Neural progenitor cell (in vitro differentiated cells): ENCODE data around the gene MYO7B. TPM values are rescaled to one million over a fixed set of nuclear protein-coding genes. Genes with fewer than 3 reads are reported as not detected.
A peak's percentile ranks its signal among the peaks of the same experiment; 100 is the strongest.

Experiments used
- DNase-seq: peaks from one replicate; pipeline ENCODE4 v3.0.0-alpha.2; 2016; ENCODE audit warnings: low spot score
- H2AFZ ChIP-seq: fragments of 200-600 bp; sonication (generic); replicated peaks from 2 replicates; pipeline ENCODE4 v1.6.1; 2016; ENCODE audit warnings: antibody characterized with exemption
- H3F3A ChIP-seq: fragments of 200-600 bp; sonication (generic); 2 replicates; pipeline ENCODE4 v1.6.1; 2016; ENCODE audit warnings: antibody characterized with exemption, low read depth
- H3K27ac ChIP-seq: fragments of 200-600 bp; sonication (generic); 2 replicates; pipeline ENCODE4 v1.5.1; 2016; ENCODE audit warnings: mild to moderate bottlenecking
- H3K27me3 ChIP-seq: fragments of 200-600 bp; sonication (generic); 2 replicates; pipeline ENCODE4 v1.6.1; 2016; ENCODE audit warnings: mild to moderate bottlenecking, moderate library complexity
- H3K36me3 ChIP-seq: fragments of 200-600 bp; sonication (generic); 2 replicates; pipeline ENCODE4 v1.5.1; 2016
- H3K4me1 ChIP-seq: fragments of 200-600 bp; sonication (generic); 2 replicates; pipeline ENCODE4 v1.6.1; 2016; ENCODE audit warnings: mixed run types
- H3K4me2 ChIP-seq: fragments of 200-600 bp; sonication (generic); 2 replicates; pipeline ENCODE4 v1.6.1; 2016
- H3K4me3 ChIP-seq: fragments of 200-600 bp; sonication (generic); 2 replicates; pipeline ENCODE4 v1.5.1; 2016
- H3K79me2 ChIP-seq: fragments of 200-600 bp; sonication (generic); 2 replicates; pipeline ENCODE4 v1.6.1; 2016; ENCODE audit warnings: low read depth
- H3K9ac ChIP-seq: fragments of 200-600 bp; sonication (generic); 2 replicates; pipeline ENCODE4 v1.6.1; 2016
- H3K9me3 ChIP-seq: fragments of 200-600 bp; sonication (generic); 2 replicates; pipeline ENCODE4 v1.5.1; 2016; ENCODE audit warnings: low read depth
- H4K20me1 ChIP-seq: fragments of 200-600 bp; sonication (generic); 2 replicates; pipeline ENCODE4 v1.6.1; 2016; ENCODE audit warnings: low read depth
- H3K27ac Mint-ChIP-seq: 3 replicates; pipeline ENCODE4 v1.8.0; 2021; ENCODE audit warnings: mixed read lengths
- H3K27me3 Mint-ChIP-seq: 2 replicates; pipeline ENCODE4 v1.8.0; 2022; ENCODE audit warnings: low read depth, mild to moderate bottlenecking, inconsistent platforms, moderate library complexity, mixed read lengths; ENCODE audit not compliant: insufficient read depth
- H3K36me3 Mint-ChIP-seq: 3 replicates; pipeline ENCODE4 v1.8.0; 2021; ENCODE audit warnings: mixed read lengths
- H3K4me1 Mint-ChIP-seq: 3 replicates; pipeline ENCODE4 v1.8.0; 2021; ENCODE audit warnings: mixed read lengths
- H3K4me3 Mint-ChIP-seq: 3 replicates; pipeline ENCODE4 v1.8.0; 2021; ENCODE audit warnings: mild to moderate bottlenecking, moderate library complexity, mixed read lengths
- H3K9me3 Mint-ChIP-seq: 3 replicates; pipeline ENCODE4 v1.8.0; 2020; ENCODE audit warnings: mixed read lengths
- CTCF ChIP-seq: fragments of 200-600 bp; sonication (generic); IDR thresholded peaks from 2 replicates; pipeline ENCODE4 v1.5.1; 2017; ENCODE audit warnings: antibody characterized with exemption, mild to moderate bottlenecking
- EZH2 ChIP-seq: fragments of 200-600 bp; sonication (generic); IDR thresholded peaks from 2 replicates; pipeline ENCODE4 v1.6.1; 2017; ENCODE audit warnings: antibody characterized with exemption, mild to moderate bottlenecking, moderate library complexity
- EZH2phosphoT487 ChIP-seq: fragments of 200-600 bp; sonication (generic); IDR thresholded peaks from 2 replicates; pipeline ENCODE4 v1.6.1; 2017; ENCODE audit warnings: antibody characterized with exemption
- total RNA-seq: library from RNA; depleted of rRNA; stranded (reverse); fragments of >200 nt; gene quantifications from 2 replicates; pipeline ENCODE4 v1.2.3, GENCODE V29; 2015; ENCODE audit warnings: low replicate concordance

Gene MYO7B
- total RNA-seq, 1 donor from 2014 or later = not detected

- Histone ChIP-seq H3K36me3 (no peaks in the 10 kb centered on the region), H2AFZ (no peak overlapping the region), H3K27me3 (no peaks in the 10 kb centered on the region), H3K9ac (no peak overlapping the region), H3K4me2 (no peak overlapping the region), H3K4me3 (no peak overlapping the region), H3K4me1 (no peaks in the 10 kb centered on the region), H4K20me1 (no peaks in the 10 kb centered on the region), H3K27ac (no peak overlapping the region), H3K9me3 (no peaks in the 10 kb centered on the region), H3K79me2 (no peaks in the 10 kb centered on the region), H3F3A (no peaks in the 10 kb centered on the region)
- DNase-seq = no peak
- Mint-ChIP-seq H3K27me3 (peaks cover 6% of the 10 kb centered on the region), H3K4me1 (no peaks in the 10 kb centered on the region), H3K36me3 (no peaks in the 10 kb centered on the region), H3K4me3 (no peak overlapping the region), H3K9me3 (peaks cover 3% of the 10 kb centered on the region), H3K27ac (no peak overlapping the region)
- no peak for TF ChIP-seq CTCF
- no peak for TF ChIP-seq EZH2phosphoT487
- no peak for TF ChIP-seq EZH2
These were observed 23.4 kb downstream of the MYO7B start for GRCh38 chr2:127558911-127559310.

GRCh38 chr2:127559454-127559853 is 24.0 kb downstream of the MYO7B start:
- Histone ChIP-seq H3F3A (no peaks in the 10 kb centered on the region), H3K9me3 (no peaks in the 10 kb centered on the region), H3K4me1 (no peaks in the 10 kb centered on the region), H4K20me1 (no peaks in the 10 kb centered on the region), H3K4me3 (no peak overlapping the region), H3K27ac (no peak overlapping the region), H3K9ac (no peak overlapping the region), H3K79me2 (no peaks in the 10 kb centered on the region), H3K27me3 (no peaks in the 10 kb centered on the region), H2AFZ (no peak overlapping the region), H3K36me3 (no peaks in the 10 kb centered on the region), H3K4me2 (no peak overlapping the region)
- Mint-ChIP-seq H3K27me3 (peaks cover 6% of the 10 kb centered on the region), H3K27ac (no peak overlapping the region), H3K4me3 (no peak overlapping the region), H3K36me3 (no peaks in the 10 kb centered on the region), H3K4me1 (no peaks in the 10 kb centered on the region), H3K9me3 (peaks cover 3% of the 10 kb centered on the region)
- no peak for DNase-seq
- TF ChIP-seq CTCF (no peak), EZH2 (no peak), EZH2phosphoT487 (no peak)

GRCh38 chr2:127560201-127560930 is 24.9 kb downstream of the MYO7B start:
- Histone ChIP-seq H3K79me2 (no peaks in the 10 kb centered on the region), H3K9ac (no peak overlapping the region), H3K36me3 (no peaks in the 10 kb centered on the region), H3F3A (no peaks in the 10 kb centered on the region), H3K4me1 (no peaks in the 10 kb centered on the region), H3K9me3 (no peaks in the 10 kb centered on the region), H3K27me3 (no peaks in the 10 kb centered on the region), H3K4me3 (no peak overlapping the region), H3K27ac (no peak overlapping the region), H4K20me1 (no peaks in the 10 kb centered on the region), H2AFZ (peak overlapping the region; percentile 45), H3K4me2 (no peak overlapping the region)
- DNase-seq = peak; percentile 21
- H3K27ac Mint-ChIP-seq = no peak overlapping the region
- no peaks in the 10 kb centered on the region for H3K36me3 Mint-ChIP-seq
- no peaks in the 10 kb centered on the region for H3K4me1 Mint-ChIP-seq
- peaks cover 3% of the 10 kb centered on the region for H3K9me3 Mint-ChIP-seq
- peaks cover 10% of the 10 kb centered on the region for H3K27me3 Mint-ChIP-seq
- no peak overlapping the region for H3K4me3 Mint-ChIP-seq
- no peak for TF ChIP-seq EZH2phosphoT487
- no peak for TF ChIP-seq CTCF
